HepG2 (cell line): ENCODE results near the gene ITCH. TPM values are rescaled to one million over a fixed set of nuclear protein-coding genes. Genes with fewer than 3 reads are reported as not detected.

ENCODE experiments used
- ATM ChIP-seq: fragments of 450-650 bp; IDR thresholded peaks from 2 replicates; pipeline ENCODE4 v1.7.1; 2017; ENCODE audit warnings: mild to moderate bottlenecking, borderline replicate concordance
- EP300 ChIP-seq, 3 experiments: sonication (generic) in 1 of 3; formaldehyde crosslinking in 1 of 3; IDR thresholded peaks; 2 replicates each; pipeline versions ENCODE4 v1.5.1 to v1.6.1; 2011 to 2020; ENCODE audit warnings: low read depth in 2 of 3, low read length in 2 of 3, borderline replicate concordance in 1 of 3, improper control_type of control experiment in 1 of 3, mild to moderate bottlenecking in 1 of 3, missing genetic modification reagents in 1 of 3, moderate library complexity in 1 of 3
- LCORL ChIP-seq, 2 experiments: fragments of 450-650 bp in 1 of 2; sonication (generic) in 1 of 2; formaldehyde crosslinking in 1 of 2; IDR thresholded peaks; 2 replicates each; pipeline versions ENCODE4 v1.5.0 to v1.6.1; 2017 to 2020; ENCODE audit warnings: antibody characterized with exemption in 1 of 2, missing genetic modification reagents in 1 of 2
- MAFK ChIP-seq, 2 experiments: IDR thresholded peaks in 1 of 2; conservative IDR thresholded peaks in 1 of 2; 2 replicates each; pipeline ENCODE4 v1.6.1; 2011; ENCODE audit warnings: improper control_type of control experiment in 2 of 2, low read length in 2 of 2
- MEIS2 ChIP-seq: sonication (generic); formaldehyde crosslinking; IDR thresholded peaks from 2 replicates; pipeline ENCODE4 v1.9.0; 2021; ENCODE audit warnings: mild to moderate bottlenecking, missing genetic modification reagents
- NBN ChIP-seq: fragments of 450-650 bp; conservative IDR thresholded peaks from 2 replicates; pipeline ENCODE4 v1.6.1; 2017
- NFKB2 ChIP-seq: sonication (generic); formaldehyde crosslinking; IDR thresholded peaks from 2 replicates; pipeline ENCODE4 v1.4.0; 2020; ENCODE audit warnings: missing genetic modification reagents, borderline replicate concordance
- RBAK ChIP-seq: sonication (generic); formaldehyde crosslinking; IDR thresholded peaks from 2 replicates; pipeline ENCODE4 v1.5.1; 2020; ENCODE audit warnings: mild to moderate bottlenecking, missing genetic modification reagents
- TEAD3 ChIP-seq: optimal IDR thresholded peaks from 2 replicates; pipeline ENCODE3; 2016; ENCODE audit warnings: borderline replicate concordance
- ZFP62 ChIP-seq: sonication (generic); formaldehyde crosslinking; IDR thresholded peaks from 2 replicates; pipeline ENCODE4 v1.4.0; 2020; ENCODE audit warnings: missing genetic modification reagents
- ZKSCAN5 ChIP-seq: sonication (generic); formaldehyde crosslinking; IDR thresholded peaks from 2 replicates; pipeline ENCODE4 v1.5.1; 2020; ENCODE audit warnings: mild to moderate bottlenecking, missing genetic modification reagents
- ZNF274 ChIP-seq: sonication (generic); formaldehyde crosslinking; IDR thresholded peaks from 2 replicates; pipeline ENCODE4 v1.5.1; 2020; ENCODE audit warnings: mild to moderate bottlenecking, missing genetic modification reagents
- ZNF30 ChIP-seq: sonication (generic); formaldehyde crosslinking; IDR thresholded peaks from 2 replicates; pipeline ENCODE4 v1.5.0; 2020; ENCODE audit warnings: mild to moderate bottlenecking, missing genetic modification reagents
- ZNF317 ChIP-seq: sonication (generic); formaldehyde crosslinking; IDR thresholded peaks from 2 replicates; pipeline ENCODE4 v1.5.0; 2020; ENCODE audit warnings: mild to moderate bottlenecking, missing genetic modification reagents
- ZNF644 ChIP-seq: IDR thresholded peaks from 2 replicates; pipeline ENCODE4 v1.6.1; 2016; ENCODE audit warnings: low read depth
- ZNF747 ChIP-seq: sonication (generic); formaldehyde crosslinking; IDR thresholded peaks from 2 replicates; pipeline ENCODE4 v1.8.1; 2023; ENCODE audit warnings: missing genetic modification reagents, mild to moderate bottlenecking, borderline replicate concordance
- ZNF788 ChIP-seq: sonication (generic); formaldehyde crosslinking; IDR thresholded peaks from 2 replicates; pipeline ENCODE4 v1.5.0; 2020; ENCODE audit warnings: mild to moderate bottlenecking, missing genetic modification reagents, borderline replicate concordance
- polyA plus RNA-seq, 8 experiments: library from polyadenylated mRNA; depleted of rRNA in 3 of 8; stranded (reverse) in 7 of 8; unstranded in 1 of 8; fragments of >200 nt; fragmentation: Illumina TruSeq in 4 of 8; extraction: Trizol in 4 of 8; gene quantifications; 2 replicates each; pipeline versions ENCODE4 v1.2.1 to v1.2.3, GENCODE V29; 2011 to 2016; ENCODE audit warnings: low read depth in 4 of 8, missing spikeins in 1 of 8, mixed read lengths in 1 of 8; ENCODE audit not compliant: insufficient read depth in 1 of 8
- total RNA-seq, 5 experiments: library from RNA; depleted of rRNA; stranded (reverse); fragments of >200 nt; fragmentation: Illumina TruSeq; extraction: Trizol; gene quantifications; 2 replicates each; pipeline ENCODE4 v1.2.3, GENCODE V29; 2016; ENCODE audit warnings: low read depth in 1 of 5
- TF ChIP-seq, protein P1 (sequence below): IDR thresholded peaks from 2 replicates; pipeline ENCODE4 v1.6.1; 2018; ENCODE audit warnings: missing genetic modification reagents
- TF ChIP-seq, protein P2 (sequence below): sonication (generic); formaldehyde crosslinking; IDR thresholded peaks from 2 replicates; pipeline ENCODE4 v1.5.1; 2020; ENCODE audit warnings: mild to moderate bottlenecking, moderate library complexity, missing genetic modification reagents
- TF ChIP-seq, protein P3 (sequence below): sonication (generic); formaldehyde crosslinking; IDR thresholded peaks from 2 replicates; pipeline ENCODE4 v1.8.1; 2023; ENCODE audit warnings: missing genetic modification reagents, mild to moderate bottlenecking, borderline replicate concordance
- TF ChIP-seq, protein P4 (sequence below): sonication (generic); formaldehyde crosslinking; conservative IDR thresholded peaks from 2 replicates; pipeline ENCODE4 v1.4.0; 2020; ENCODE audit warnings: mild to moderate bottlenecking, missing genetic modification reagents, moderate library complexity
- TF ChIP-seq, protein P5 (sequence below): sonication (generic); formaldehyde crosslinking; IDR thresholded peaks from 2 replicates; pipeline ENCODE4 v1.5.0; 2020; ENCODE audit warnings: mild to moderate bottlenecking, missing genetic modification reagents, moderate library complexity

The ITCH gene
- total and polyA plus RNA-seq, 2 of the 13 experiments (the other 11 are each of a cell fraction or from before 2014, with no cell fraction given) = 20.5 to 112 TPM

DNA sequence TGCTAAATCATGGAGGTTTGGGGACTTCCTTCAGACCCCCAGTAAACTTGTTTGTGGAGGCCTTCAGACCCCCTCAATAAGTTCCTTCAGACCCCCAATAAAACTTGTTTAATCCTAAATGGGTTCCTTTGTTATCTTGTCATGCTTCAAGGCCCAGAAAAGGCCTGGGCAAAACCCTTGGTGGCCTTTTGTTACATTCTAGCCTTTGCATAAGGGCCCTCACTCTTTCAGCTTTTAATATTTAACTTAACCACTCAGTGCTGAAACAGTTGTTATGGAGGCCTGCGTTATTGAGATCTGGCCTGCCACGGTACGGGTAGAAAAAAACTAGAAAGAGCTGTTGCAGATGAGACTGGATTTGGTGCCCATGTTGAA, 148.8 kb downstream of the ITCH start (continued):
- TF ChIP-seq ZNF747 (CRISPR knock-in tag) (no peak; the same call in 1 of the 2 replicates), MAFK (conservative IDR thresholded peaks at IDR 0.05 in 1 of 2, IDR thresholded peaks at IDR 0.05 in 1 of 2; ENCODE audit: low read length in 2 of 2) (no peak), ZKSCAN5 (no peak), ZFP62 (no peak), ZNF788 (CRISPR knock-in tag) (0 out of 2 replicates have a peak, but pooled peaks have one; percentile 26), ZNF274 (CRISPR knock-in tag) (no peak), RBAK (CRISPR knock-in tag) (no peak), TEAD3 (peak; percentile 4), ATM (no peak), MEIS2 (CRISPR knock-in tag) (no peak), ZNF317 (CRISPR knock-in tag) (0 out of 2 replicates have a peak, but pooled peaks have one; percentile 26), NFKB2 (no peak), EP300 (IDR thresholded peaks at IDR 0.05; ENCODE audit: low read depth in 2 of 2, low read length in 2 of 2) (no peak), EP300 (CRISPR knock-in tag; IDR thresholded peaks at IDR 0.05; ENCODE audit: borderline replicate concordance) (no peak), ZNF644 (peak; percentile 79), LCORL (IDR thresholded peaks at IDR 0.05) (no peak), LCORL (CRISPR knock-in tag; IDR thresholded peaks at IDR 0.05) (no peak), NBN (no peak), ZNF30 (CRISPR knock-in tag) (no peak)
- TF ChIP-seq, protein P1, sequence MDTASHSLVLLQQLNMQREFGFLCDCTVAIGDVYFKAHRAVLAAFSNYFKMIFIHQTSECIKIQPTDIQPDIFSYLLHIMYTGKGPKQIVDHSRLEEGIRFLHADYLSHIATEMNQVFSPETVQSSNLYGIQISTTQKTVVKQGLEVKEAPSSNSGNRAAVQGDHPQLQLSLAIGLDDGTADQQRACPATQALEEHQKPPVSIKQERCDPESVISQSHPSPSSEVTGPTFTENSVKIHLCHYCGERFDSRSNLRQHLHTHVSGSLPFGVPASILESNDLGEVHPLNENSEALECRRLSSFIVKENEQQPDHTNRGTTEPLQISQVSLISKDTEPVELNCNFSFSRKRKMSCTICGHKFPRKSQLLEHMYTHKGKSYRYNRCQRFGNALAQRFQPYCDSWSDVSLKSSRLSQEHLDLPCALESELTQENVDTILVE (CRISPR knock-in tag) = peak; percentile 6
- TF ChIP-seq, protein P2, sequence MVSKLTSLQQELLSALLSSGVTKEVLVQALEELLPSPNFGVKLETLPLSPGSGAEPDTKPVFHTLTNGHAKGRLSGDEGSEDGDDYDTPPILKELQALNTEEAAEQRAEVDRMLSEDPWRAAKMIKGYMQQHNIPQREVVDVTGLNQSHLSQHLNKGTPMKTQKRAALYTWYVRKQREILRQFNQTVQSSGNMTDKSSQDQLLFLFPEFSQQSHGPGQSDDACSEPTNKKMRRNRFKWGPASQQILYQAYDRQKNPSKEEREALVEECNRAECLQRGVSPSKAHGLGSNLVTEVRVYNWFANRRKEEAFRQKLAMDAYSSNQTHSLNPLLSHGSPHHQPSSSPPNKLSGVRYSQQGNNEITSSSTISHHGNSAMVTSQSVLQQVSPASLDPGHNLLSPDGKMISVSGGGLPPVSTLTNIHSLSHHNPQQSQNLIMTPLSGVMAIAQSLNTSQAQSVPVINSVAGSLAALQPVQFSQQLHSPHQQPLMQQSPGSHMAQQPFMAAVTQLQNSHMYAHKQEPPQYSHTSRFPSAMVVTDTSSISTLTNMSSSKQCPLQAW (CRISPR knock-in tag) = peak; percentile 92
- TF ChIP-seq, protein P3, sequence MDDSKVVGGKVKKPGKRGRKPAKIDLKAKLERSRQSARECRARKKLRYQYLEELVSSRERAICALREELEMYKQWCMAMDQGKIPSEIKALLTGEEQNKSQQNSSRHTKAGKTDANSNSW = no peak
- TF ChIP-seq, protein P4, sequence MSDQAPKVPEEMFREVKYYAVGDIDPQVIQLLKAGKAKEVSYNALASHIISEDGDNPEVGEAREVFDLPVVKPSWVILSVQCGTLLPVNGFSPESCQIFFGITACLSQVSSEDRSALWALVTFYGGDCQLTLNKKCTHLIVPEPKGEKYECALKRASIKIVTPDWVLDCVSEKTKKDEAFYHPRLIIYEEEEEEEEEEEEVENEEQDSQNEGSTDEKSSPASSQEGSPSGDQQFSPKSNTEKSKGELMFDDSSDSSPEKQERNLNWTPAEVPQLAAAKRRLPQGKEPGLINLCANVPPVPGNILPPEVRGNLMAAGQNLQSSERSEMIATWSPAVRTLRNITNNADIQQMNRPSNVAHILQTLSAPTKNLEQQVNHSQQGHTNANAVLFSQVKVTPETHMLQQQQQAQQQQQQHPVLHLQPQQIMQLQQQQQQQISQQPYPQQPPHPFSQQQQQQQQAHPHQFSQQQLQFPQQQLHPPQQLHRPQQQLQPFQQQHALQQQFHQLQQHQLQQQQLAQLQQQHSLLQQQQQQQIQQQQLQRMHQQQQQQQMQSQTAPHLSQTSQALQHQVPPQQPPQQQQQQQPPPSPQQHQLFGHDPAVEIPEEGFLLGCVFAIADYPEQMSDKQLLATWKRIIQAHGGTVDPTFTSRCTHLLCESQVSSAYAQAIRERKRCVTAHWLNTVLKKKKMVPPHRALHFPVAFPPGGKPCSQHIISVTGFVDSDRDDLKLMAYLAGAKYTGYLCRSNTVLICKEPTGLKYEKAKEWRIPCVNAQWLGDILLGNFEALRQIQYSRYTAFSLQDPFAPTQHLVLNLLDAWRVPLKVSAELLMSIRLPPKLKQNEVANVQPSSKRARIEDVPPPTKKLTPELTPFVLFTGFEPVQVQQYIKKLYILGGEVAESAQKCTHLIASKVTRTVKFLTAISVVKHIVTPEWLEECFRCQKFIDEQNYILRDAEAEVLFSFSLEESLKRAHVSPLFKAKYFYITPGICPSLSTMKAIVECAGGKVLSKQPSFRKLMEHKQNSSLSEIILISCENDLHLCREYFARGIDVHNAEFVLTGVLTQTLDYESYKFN = peak; percentile 76
- TF ChIP-seq, protein P5, sequence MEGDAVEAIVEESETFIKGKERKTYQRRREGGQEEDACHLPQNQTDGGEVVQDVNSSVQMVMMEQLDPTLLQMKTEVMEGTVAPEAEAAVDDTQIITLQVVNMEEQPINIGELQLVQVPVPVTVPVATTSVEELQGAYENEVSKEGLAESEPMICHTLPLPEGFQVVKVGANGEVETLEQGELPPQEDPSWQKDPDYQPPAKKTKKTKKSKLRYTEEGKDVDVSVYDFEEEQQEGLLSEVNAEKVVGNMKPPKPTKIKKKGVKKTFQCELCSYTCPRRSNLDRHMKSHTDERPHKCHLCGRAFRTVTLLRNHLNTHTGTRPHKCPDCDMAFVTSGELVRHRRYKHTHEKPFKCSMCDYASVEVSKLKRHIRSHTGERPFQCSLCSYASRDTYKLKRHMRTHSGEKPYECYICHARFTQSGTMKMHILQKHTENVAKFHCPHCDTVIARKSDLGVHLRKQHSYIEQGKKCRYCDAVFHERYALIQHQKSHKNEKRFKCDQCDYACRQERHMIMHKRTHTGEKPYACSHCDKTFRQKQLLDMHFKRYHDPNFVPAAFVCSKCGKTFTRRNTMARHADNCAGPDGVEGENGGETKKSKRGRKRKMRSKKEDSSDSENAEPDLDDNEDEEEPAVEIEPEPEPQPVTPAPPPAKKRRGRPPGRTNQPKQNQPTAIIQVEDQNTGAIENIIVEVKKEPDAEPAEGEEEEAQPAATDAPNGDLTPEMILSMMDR = no peak
